ENCODE data around the gene TMEM181. TPM values are rescaled to one million over a fixed set of nuclear protein-coding genes. Genes with fewer than 3 reads are reported as not detected.

TMEM181 gene
- total and polyA plus RNA-seq, 2 of the 13 experiments (the other 11 are each of a cell fraction or from before 2014, with no cell fraction given), result 59.1 to 108 TPM

DNA sequence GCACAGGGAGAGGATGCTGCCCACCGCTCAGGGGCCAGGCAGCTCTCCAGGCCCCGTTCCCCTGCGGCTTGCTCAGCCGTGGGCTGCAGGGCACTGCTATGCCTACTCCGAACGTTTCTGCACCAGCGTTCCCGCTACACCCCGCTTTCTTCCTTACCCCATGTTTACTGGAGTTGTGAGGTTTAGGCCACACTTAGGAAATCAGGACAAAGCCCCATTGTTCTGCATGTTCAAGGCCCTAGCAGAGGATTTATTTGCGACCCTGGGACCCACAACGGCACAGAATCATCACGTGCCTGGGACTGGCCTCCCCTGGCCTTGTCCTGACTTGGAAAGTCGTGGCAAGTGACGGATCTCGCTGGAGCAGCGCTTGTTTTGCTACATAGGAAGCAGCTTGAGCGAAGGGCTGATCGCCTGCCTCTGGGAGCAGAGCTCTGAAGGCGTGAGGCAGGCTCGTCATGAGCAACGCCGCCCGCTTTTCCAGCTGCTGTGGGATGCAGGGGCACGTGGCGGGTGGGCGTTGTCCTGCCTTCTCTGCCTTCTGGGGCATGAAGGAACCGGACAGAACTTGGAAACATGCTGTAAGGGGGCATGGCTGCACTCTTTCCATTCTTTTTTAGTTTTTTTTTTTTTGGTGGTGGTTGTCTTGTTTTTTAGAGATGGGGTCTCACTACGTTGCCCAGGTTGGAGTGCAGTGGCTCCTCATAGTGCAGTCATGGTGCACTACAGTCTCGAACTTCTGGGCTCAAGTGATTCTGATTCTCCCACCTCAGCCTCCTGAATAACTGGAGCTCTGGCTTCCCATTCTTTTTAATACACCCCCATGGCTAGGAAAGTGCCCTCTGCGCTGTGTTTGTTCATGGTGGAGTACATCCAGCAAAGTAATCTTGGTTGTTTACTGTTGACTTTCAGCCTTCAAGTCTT lies 14.6 kb upstream of the TMEM181 start (continued):
- TF ChIP-seq ZNF34 (CRISPR knock-in tag; IDR thresholded peaks at IDR 0.05; ENCODE audit: borderline replicate concordance) (no peak), RARA (CRISPR knock-in tag; IDR thresholded peaks at IDR 0.05) (peak; percentile 80), CEBPG (CRISPR knock-in tag; IDR thresholded peaks at IDR 0.05) (peak; percentile 50), ZZZ3 (CRISPR knock-in tag; IDR thresholded peaks at IDR 0.05; ENCODE audit: borderline replicate concordance) (no peak), ZNF350 (CRISPR knock-in tag; IDR thresholded peaks at IDR 0.05; ENCODE audit: borderline replicate concordance, low read depth) (no peak), EP300 (IDR thresholded peaks at IDR 0.05; ENCODE audit: low read depth in 2 of 2, low read length in 2 of 2) (peak in 1 of 2 experiments; percentile 70; a peak in 2 of 4 replicates), EP300 (CRISPR knock-in tag; IDR thresholded peaks at IDR 0.05; ENCODE audit: borderline replicate concordance) (peak; percentile 80; the same call in 1 of the 2 replicates), ZNF780A (CRISPR knock-in tag; IDR thresholded peaks at IDR 0.05) (no peak), ZNF207 (IDR thresholded peaks at IDR 0.05; ENCODE audit: borderline replicate concordance) (no peak), KLF11 (CRISPR knock-in tag; IDR thresholded peaks at IDR 0.05) (no peak)
- TF ChIP-seq, protein P1, sequence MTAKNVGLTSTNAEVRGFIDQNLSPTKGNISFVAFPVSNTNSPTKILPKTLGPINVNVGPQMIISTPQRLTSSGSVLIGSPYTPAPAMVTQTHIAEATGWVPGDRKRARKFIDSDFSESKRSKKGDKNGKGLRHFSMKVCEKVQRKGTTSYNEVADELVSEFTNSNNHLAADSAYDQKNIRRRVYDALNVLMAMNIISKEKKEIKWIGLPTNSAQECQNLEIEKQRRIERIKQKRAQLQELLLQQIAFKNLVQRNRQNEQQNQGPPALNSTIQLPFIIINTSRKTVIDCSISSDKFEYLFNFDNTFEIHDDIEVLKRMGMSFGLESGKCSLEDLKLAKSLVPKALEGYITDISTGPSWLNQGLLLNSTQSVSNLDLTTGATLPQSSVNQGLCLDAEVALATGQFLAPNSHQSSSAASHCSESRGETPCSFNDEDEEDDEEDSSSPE (CRISPR knock-in tag; IDR thresholded peaks at IDR 0.05), result peak; percentile 64; the same call in 1 of the 2 replicates
- TF ChIP-seq, protein P2, sequence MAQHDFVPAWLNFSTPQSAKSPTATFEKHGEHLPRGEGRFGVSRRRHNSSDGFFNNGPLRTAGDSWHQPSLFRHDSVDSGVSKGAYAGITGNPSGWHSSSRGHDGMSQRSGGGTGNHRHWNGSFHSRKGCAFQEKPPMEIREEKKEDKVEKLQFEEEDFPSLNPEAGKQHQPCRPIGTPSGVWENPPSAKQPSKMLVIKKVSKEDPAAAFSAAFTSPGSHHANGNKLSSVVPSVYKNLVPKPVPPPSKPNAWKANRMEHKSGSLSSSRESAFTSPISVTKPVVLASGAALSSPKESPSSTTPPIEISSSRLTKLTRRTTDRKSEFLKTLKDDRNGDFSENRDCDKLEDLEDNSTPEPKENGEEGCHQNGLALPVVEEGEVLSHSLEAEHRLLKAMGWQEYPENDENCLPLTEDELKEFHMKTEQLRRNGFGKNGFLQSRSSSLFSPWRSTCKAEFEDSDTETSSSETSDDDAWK (CRISPR knock-in tag; IDR thresholded peaks at IDR 0.05), result no peak
- TF ChIP-seq, protein P3, sequence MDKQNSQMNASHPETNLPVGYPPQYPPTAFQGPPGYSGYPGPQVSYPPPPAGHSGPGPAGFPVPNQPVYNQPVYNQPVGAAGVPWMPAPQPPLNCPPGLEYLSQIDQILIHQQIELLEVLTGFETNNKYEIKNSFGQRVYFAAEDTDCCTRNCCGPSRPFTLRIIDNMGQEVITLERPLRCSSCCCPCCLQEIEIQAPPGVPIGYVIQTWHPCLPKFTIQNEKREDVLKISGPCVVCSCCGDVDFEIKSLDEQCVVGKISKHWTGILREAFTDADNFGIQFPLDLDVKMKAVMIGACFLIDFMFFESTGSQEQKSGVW (CRISPR knock-in tag; IDR thresholded peaks at IDR 0.05; ENCODE audit: borderline replicate concordance), result no peak
- TF ChIP-seq, protein P4, sequence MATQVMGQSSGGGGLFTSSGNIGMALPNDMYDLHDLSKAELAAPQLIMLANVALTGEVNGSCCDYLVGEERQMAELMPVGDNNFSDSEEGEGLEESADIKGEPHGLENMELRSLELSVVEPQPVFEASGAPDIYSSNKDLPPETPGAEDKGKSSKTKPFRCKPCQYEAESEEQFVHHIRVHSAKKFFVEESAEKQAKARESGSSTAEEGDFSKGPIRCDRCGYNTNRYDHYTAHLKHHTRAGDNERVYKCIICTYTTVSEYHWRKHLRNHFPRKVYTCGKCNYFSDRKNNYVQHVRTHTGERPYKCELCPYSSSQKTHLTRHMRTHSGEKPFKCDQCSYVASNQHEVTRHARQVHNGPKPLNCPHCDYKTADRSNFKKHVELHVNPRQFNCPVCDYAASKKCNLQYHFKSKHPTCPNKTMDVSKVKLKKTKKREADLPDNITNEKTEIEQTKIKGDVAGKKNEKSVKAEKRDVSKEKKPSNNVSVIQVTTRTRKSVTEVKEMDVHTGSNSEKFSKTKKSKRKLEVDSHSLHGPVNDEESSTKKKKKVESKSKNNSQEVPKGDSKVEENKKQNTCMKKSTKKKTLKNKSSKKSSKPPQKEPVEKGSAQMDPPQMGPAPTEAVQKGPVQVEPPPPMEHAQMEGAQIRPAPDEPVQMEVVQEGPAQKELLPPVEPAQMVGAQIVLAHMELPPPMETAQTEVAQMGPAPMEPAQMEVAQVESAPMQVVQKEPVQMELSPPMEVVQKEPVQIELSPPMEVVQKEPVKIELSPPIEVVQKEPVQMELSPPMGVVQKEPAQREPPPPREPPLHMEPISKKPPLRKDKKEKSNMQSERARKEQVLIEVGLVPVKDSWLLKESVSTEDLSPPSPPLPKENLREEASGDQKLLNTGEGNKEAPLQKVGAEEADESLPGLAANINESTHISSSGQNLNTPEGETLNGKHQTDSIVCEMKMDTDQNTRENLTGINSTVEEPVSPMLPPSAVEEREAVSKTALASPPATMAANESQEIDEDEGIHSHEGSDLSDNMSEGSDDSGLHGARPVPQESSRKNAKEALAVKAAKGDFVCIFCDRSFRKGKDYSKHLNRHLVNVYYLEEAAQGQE (IDR thresholded peaks at IDR 0.05; ENCODE audit: borderline replicate concordance in 1 of 2, low read depth in 1 of 2, low read length in 2 of 2), result 0 out of 4 replicates have a peak, but pooled peaks of 1 of the 2 experiments have one; percentile 27

Data from HepG2 (cell line).